ENCODE measurements around the gene PLCG1.

The PLCG1 gene

DNA sequence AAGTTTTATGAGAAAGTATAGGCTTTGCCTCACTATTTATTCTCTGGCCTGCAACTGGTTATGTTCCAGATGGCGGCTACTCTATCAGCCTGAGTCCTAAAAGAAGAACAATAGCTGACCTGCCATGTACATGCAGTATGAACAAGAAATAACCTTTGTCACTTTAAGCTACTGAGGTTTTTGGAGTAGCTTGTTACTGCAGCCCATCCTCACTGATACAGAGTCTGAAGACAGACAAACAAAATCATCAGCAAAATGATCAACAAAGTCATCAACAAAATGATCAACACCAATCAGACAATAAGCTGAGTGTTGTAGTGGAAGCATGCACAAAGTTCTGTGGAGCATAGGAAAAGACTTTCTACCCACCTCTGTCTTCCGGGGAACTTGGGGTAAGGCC lies 82.5 kb downstream of the PLCG1 start:
- no peak for DNase-seq

DNA sequence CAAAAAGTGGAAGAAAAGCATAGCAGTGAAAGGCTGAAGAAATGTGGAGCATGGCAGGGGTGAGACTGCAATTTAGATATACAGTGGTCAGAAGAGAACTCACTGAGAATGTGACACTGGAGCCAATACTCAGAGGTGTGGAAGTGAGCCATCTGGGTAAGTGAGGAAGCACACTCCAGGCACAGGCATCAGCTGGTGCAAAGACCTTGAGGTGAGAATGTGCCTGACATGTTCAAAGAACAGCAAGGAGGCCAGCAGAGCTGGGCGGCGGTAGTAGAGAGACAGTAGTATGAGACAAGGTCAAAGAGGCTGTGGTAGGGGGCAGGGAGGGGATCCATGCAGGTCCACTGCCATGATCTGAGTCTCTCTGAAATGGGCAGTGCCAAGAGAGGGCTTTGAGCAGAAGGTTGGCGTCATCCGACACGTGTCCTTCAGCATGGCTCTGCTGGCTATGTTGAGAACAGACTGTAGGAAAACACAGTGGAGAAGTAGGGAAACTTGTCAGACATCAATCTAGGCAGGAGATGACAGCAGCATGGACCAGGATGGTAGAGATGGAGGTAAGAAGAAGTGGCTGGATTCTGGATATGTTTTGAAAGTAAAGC lies 84.4 kb downstream of the PLCG1 start:
- DNase-seq, result no peak

GRCh38 chr20:41222296-41222695 lies 85.0 kb downstream of the PLCG1 start:
- no peak for DNase-seq

DNA sequence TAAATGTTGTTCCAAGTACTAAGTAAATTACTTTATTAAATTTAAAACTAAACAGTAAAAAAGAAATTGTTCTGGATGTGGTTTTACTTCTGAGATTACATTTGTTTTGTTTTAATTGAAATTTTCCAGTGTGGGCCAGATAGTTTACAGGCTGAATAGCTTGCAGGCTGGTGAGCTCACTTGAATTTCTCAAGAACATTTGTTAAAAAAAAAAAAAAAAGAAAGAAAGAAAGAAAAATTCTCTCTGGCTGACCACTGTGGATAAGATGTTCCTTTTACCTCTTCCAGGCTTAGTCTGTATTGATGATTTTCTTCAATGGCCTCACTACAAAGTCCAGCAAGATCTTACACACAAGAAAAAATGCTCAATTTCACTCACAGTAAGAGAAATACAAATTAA lies 85.4 kb downstream of the PLCG1 start:
- DNase-seq, result no peak

DNA sequence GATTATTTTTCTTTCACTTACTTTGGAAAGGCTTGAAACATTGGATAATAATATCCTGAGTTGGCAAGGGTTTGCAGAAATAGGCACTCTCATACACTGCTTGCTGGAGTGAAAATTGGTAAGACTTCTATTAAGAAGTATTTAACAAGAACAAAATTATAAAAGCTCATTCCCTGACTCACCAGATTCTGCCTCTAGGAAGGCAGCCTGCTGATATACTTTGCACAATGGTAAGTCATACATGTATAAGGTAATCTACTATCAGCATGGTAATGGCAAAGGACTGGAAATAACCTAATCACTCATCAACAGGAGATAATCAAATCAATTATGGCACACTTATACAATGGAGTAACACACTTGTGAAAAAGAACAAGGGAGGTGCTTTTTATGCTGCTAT lies 85.8 kb downstream of the PLCG1 start:
- DNase-seq, result no peak

DNA sequence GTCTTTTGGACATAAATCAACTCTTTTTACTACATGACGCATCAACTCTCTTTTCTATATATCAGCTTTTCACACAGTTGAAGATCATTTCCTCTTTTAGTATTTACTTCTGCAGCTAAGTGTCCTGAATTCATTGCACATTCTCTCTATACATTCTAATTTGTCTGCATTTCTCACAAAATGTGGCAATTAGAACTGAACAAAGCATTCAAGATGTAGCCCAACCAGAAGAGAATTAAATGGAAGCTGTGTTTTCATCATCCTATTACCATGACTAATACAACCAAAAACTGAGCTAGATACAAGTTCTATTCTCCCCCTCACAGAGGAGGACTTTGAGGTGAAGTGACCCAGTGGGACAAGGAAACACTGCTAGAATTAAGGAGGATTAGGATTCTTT lies 86.9 kb downstream of the PLCG1 start:
- no peak for DNase-seq

DNA sequence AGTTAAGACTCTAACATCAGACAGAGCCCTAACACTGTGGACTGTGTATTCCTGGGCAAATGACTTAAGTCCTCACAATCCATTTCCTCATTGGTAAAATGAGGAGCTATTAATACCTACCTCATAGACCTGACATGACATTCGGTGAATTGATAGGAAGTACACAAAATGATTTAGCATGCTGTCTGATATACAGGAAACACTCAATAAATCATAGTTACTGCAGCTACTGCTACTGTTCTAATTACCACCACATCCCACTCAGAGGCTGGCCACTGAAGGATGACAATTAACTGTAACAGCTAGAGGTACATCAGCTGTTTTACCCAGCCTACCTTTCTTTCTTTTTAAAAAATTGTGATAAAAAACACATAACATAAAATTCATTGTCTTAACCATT lies 87.7 kb downstream of the PLCG1 start:
- no peak for DNase-seq

GRCh38 chr20:41226426-41226825 lies 89.1 kb downstream of the PLCG1 start:
- no peak for DNase-seq

All from DMS153 (cell line).